Islet of Langerhans (tissue), 1 donor: ENCODE measurements around the gene EID3.
"Not testable (repeated sequence)": the region's sequence is repeated elsewhere in the genome, so short reads cannot be mapped to it uniquely, and the experiment has no call there.

Source experiments
- FAIRE-seq: peaks from one replicate; lab custom pipeline; 2011; peaks lifted over from hg19 to GRCh38; lab: Jason Lieb, UNC

Gene EID3

GRCh38 chr12:104313568-104314241 lies 10.2 kb downstream of the EID3 start:
- no peak for FAIRE-seq

GRCh38 chr12:104314242-104314614 lies 10.7 kb downstream of the EID3 start:
- no peak for FAIRE-seq

GRCh38 chr12:104315326-104316224 lies 12.0 kb downstream of the EID3 start:
- no peak for FAIRE-seq

- FAIRE-seq = no peak
Measured at GRCh38 chr12:104316936-104317335, 13.4 kb downstream of the EID3 start.

GRCh38 chr12:104317538-104318210 lies 14.1 kb downstream of the EID3 start:
- FAIRE-seq = no peak

- FAIRE-seq = no peak
Measured at GRCh38 chr12:104319028-104319427, 15.5 kb downstream of the EID3 start.

- FAIRE-seq = no peak
Measured at GRCh38 chr12:104319918-104320626, 16.5 kb downstream of the EID3 start.

- FAIRE-seq = no peak
Measured at GRCh38 chr12:104320627-104321024, 17.1 kb downstream of the EID3 start.

GRCh38 chr12:104321949-104322348 lies 18.4 kb downstream of the EID3 start:
- no peak for FAIRE-seq

GRCh38 chr12:104322533-104322932 lies 19.0 kb downstream of the EID3 start:
- FAIRE-seq = not testable (repeated sequence)

- FAIRE-seq = no peak
Measured at GRCh38 chr12:104323899-104324298, 20.4 kb downstream of the EID3 start.

GRCh38 chr12:104328278-104328677 lies 24.7 kb downstream of the EID3 start:
- not testable (repeated sequence) for FAIRE-seq

GRCh38 chr12:104328790-104329189 lies 25.3 kb downstream of the EID3 start:
- no peak for FAIRE-seq

- FAIRE-seq = no peak
Measured at GRCh38 chr12:104329707-104330532, 26.4 kb downstream of the EID3 start.

- FAIRE-seq = no peak
Measured at GRCh38 chr12:104331376-104331775, 27.8 kb downstream of the EID3 start.

GRCh38 chr12:104332273-104332672 lies 28.7 kb downstream of the EID3 start:
- FAIRE-seq = not testable (repeated sequence)

- no peak for FAIRE-seq
Measured at GRCh38 chr12:104333692-104334255, 30.2 kb downstream of the EID3 start.

GRCh38 chr12:104334581-104334980 lies 31.0 kb downstream of the EID3 start:
- no peak for FAIRE-seq

- FAIRE-seq = no peak
Measured at GRCh38 chr12:104336115-104336514, 32.6 kb downstream of the EID3 start.

GRCh38 chr12:104337030-104337558 lies 33.6 kb downstream of the EID3 start:
- no peak for FAIRE-seq

- FAIRE-seq = no peak
Measured at GRCh38 chr12:104339663-104340062, 36.1 kb downstream of the EID3 start.
